ENCODE measurements around the gene FNDC11. TPM values are rescaled to one million over a fixed set of nuclear protein-coding genes. Genes with fewer than 3 reads are reported as not detected.

Gene FNDC11
- total RNA-seq, 1 experiment from 2014 or later = 2.5 TPM

- Histone ChIP-seq H3K23me2 (ENCODE audit: insufficient read length, low read depth, low read length, poor library complexity, severe bottlenecking) (peaks cover 4% of the 10 kb centered on the region), H3K9me3 (ENCODE audit: control insufficient read depth, low read depth, low read length) (no peaks in the 10 kb centered on the region), H3K79me2 (ENCODE audit: insufficient read depth, low read length) (no peaks in the 10 kb centered on the region), H2BK5ac (ENCODE audit: insufficient read length, low read length) (no peak overlapping the region), H3K4ac (ENCODE audit: low read depth, low read length) (no peak overlapping the region), H2BK20ac (ENCODE audit: low read depth, low read length, poor library complexity, severe bottlenecking) (no peak overlapping the region), H3K27ac (ENCODE audit: insufficient read length, low read depth, low read length) (no peak overlapping the region), H3K56ac (ENCODE audit: insufficient read length, low read depth, low read length) (no peak overlapping the region), H4K20me1 (ENCODE audit: control insufficient read depth, insufficient read depth, insufficient read length) (no peaks in the 10 kb centered on the region), H4K5ac (ENCODE audit: insufficient read length, low read depth, low read length) (no peak overlapping the region), H3K18ac (ENCODE audit: insufficient read length, low read depth, low read length) (peak overlapping the region; percentile 40), H2BK12ac (ENCODE audit: insufficient read length, low read depth, low read length) (no peak overlapping the region), H3K4me1 (ENCODE audit: insufficient read depth, low read length) (no peaks in the 10 kb centered on the region), H3K27me3 (ENCODE audit: insufficient read depth, low read length) (no peaks in the 10 kb centered on the region), H4K91ac (ENCODE audit: insufficient read length, low read depth, low read length) (no peak overlapping the region), H2AFZ (ENCODE audit: low read length) (no peak overlapping the region), H3K9ac (ENCODE audit: extremely low read depth, insufficient read length, low read length) (no peak overlapping the region), H3K14ac (ENCODE audit: insufficient read depth, low read length) (peak overlapping the region; percentile 67; the same call in 1 of the 2 replicates), H3K23ac (ENCODE audit: insufficient read length, low read depth, low read length) (no peak overlapping the region), H2AK5ac (ENCODE audit: insufficient read length, low read length) (no peak overlapping the region), H3K4me2 (ENCODE audit: insufficient read depth, insufficient read length, low read length) (no peak overlapping the region), H4K8ac (replicated peaks; ENCODE audit: insufficient read length, low read depth, low read length) (no peak overlapping the region), H3T11ph (ENCODE audit: low read length) (no peak overlapping the region), H2BK120ac (ENCODE audit: low read depth, low read length, poor library complexity, severe bottlenecking) (no peak overlapping the region), H2BK15ac (ENCODE audit: low read depth, low read length) (no peak overlapping the region), H3K79me1 (ENCODE audit: insufficient read depth, low read depth, low read length, poor library complexity, severe bottlenecking) (no peaks in the 10 kb centered on the region)
- H3K4me3 Mint-ChIP-seq = peak overlapping the region; percentile 68 to 73
- no CpG with 5 or more reads among the region's 28 CpGs for WGBS (ENCODE audit: extremely low coverage, insufficient read length, low lambda C conversion rate)
- no peaks in the 10 kb centered on the region for H3K9me3 Mint-ChIP-seq
- no peak for TF ChIP-seq CTCF (conservative IDR thresholded peaks at IDR 0.05)
- H3K4me1 Mint-ChIP-seq = peaks cover 4 to 13% of the 10 kb centered on the region in 2 experiments; a peak in 3 of 4 replicates
- no peaks in the 10 kb centered on the region; the same call in none of the 2 replicates for H3K27me3 Mint-ChIP-seq (ENCODE audit: low read depth)
- no peak overlapping the region for H3K27ac Mint-ChIP-seq
- H3K36me3 Mint-ChIP-seq (ENCODE audit: insufficient read depth in 1 of 3, low read depth in 3 of 3) = no peaks in the 10 kb centered on the region
- no peak for DNase-seq
Measured at GRCh38 chr20:63574829-63575743, 21.1 kb downstream of the FNDC11 start.
